ENCODE results near the gene SCGB2A2. TPM values are rescaled to one million over a fixed set of nuclear protein-coding genes. Genes with fewer than 3 reads are reported as not detected.

Gene SCGB2A2
- total RNA-seq, 1 experiment from 2014 or later, result not detected

GRCh38 chr11:62233730-62234129 is 36.2 kb upstream of the SCGB2A2 start:
- H3K36me3 ChIP-seq (ENCODE audit: low read depth), result no peaks in the 10 kb centered on the region
- intact Hi-C loops (cut with micrococcal nuclease; ENCODE audit: unreplicated experiment), result no loop called here
- no TSS peak for BruUV-seq (replicated peaks)
- DNase-seq, result no peak
- no peak overlapping the region for H3K4me2 ChIP-seq
- no peak for TF ChIP-seq EZH2 (IDR thresholded peaks at IDR 0.05; ENCODE audit: low read depth)
- TF ChIP-seq CTCF (conservative IDR thresholded peaks at IDR 0.05), result peak; percentile 29; the same call in 1 of the 2 replicates
- ChIA-PET POLR2A (ENCODE audit: unreplicated experiment) (no interaction called here), CTCF (interaction anchor here (0.6 kb wide), 1 partner anchor 108 kb away, joined by 11 read pairs; no protein-coding TSS in a partner anchor)
- H3F3A ChIP-seq (ENCODE audit: insufficient read depth, low read depth), result no peaks in the 10 kb centered on the region
- H3K79me2 ChIP-seq (ENCODE audit: low read depth), result no peaks in the 10 kb centered on the region
- H3K9me2 ChIP-seq (ENCODE audit: insufficient read depth), result no peaks in the 10 kb centered on the region
- H3K9me3 ChIP-seq (ENCODE audit: insufficient read depth, low read depth), result no peaks in the 10 kb centered on the region
- H3K4me3 ChIP-seq, result no peak overlapping the region
- H2AFZ ChIP-seq, result no peak overlapping the region
- no peak overlapping the region for H3K27ac ChIP-seq
- no peaks in the 10 kb centered on the region for H4K20me1 ChIP-seq (ENCODE audit: insufficient read depth)
- peaks cover 74% of the 10 kb centered on the region for H3K27me3 ChIP-seq (ENCODE audit: insufficient read depth, low read depth)
- no peaks in the 10 kb centered on the region for H3K4me1 ChIP-seq (replicated peaks; ENCODE audit: insufficient read depth)

- H3K9me3 ChIP-seq (ENCODE audit: insufficient read depth, low read depth), result no peaks in the 10 kb centered on the region
- H4K20me1 ChIP-seq (ENCODE audit: insufficient read depth), result no peaks in the 10 kb centered on the region
- no peak overlapping the region for H3K4me3 ChIP-seq
- H3K4me1 ChIP-seq (replicated peaks; ENCODE audit: insufficient read depth), result no peaks in the 10 kb centered on the region
- DNase-seq, result no peak
- H3K27ac ChIP-seq, result no peak overlapping the region
- intact Hi-C loops (cut with micrococcal nuclease; ENCODE audit: unreplicated experiment), result no loop called here
- H3F3A ChIP-seq (ENCODE audit: insufficient read depth, low read depth), result no peaks in the 10 kb centered on the region
- H3K79me2 ChIP-seq (ENCODE audit: low read depth), result no peaks in the 10 kb centered on the region
- H2AFZ ChIP-seq, result no peak overlapping the region
- no peaks in the 10 kb centered on the region for H3K9me2 ChIP-seq (ENCODE audit: insufficient read depth)
- no peak overlapping the region for H3K4me2 ChIP-seq
- no TSS peak for BruUV-seq (replicated peaks)
- no peaks in the 10 kb centered on the region for H3K36me3 ChIP-seq (ENCODE audit: low read depth)
- POLR2A ChIA-PET (ENCODE audit: unreplicated experiment), result no interaction called here
- H3K27me3 ChIP-seq (ENCODE audit: insufficient read depth, low read depth), result peaks cover 64% of the 10 kb centered on the region
- CTCF ChIA-PET, result no interaction called here
- TF ChIP-seq CTCF (conservative IDR thresholded peaks at IDR 0.05) (no peak), EZH2 (IDR thresholded peaks at IDR 0.05; ENCODE audit: low read depth) (no peak)
These were observed 33.8 kb upstream of the SCGB2A2 start for GRCh38 chr11:62236187-62236586.

- Histone ChIP-seq H3K4me2 (no peak overlapping the region), H3K79me2 (ENCODE audit: low read depth) (no peaks in the 10 kb centered on the region), H3K27ac (no peak overlapping the region), H3K9me2 (ENCODE audit: insufficient read depth) (no peaks in the 10 kb centered on the region), H4K20me1 (ENCODE audit: insufficient read depth) (no peaks in the 10 kb centered on the region), H3F3A (ENCODE audit: insufficient read depth, low read depth) (no peaks in the 10 kb centered on the region), H3K27me3 (ENCODE audit: insufficient read depth, low read depth) (peaks cover 52% of the 10 kb centered on the region), H3K9me3 (ENCODE audit: insufficient read depth, low read depth) (no peaks in the 10 kb centered on the region), H3K4me1 (replicated peaks; ENCODE audit: insufficient read depth) (no peaks in the 10 kb centered on the region), H3K36me3 (ENCODE audit: low read depth) (no peaks in the 10 kb centered on the region), H3K4me3 (no peak overlapping the region), H2AFZ (no peak overlapping the region)
- ChIA-PET CTCF (no interaction called here), POLR2A (ENCODE audit: unreplicated experiment) (no interaction called here)
- intact Hi-C loops (cut with micrococcal nuclease; ENCODE audit: unreplicated experiment), result no loop called here
- BruUV-seq (replicated peaks), result no TSS peak
- TF ChIP-seq EZH2 (IDR thresholded peaks at IDR 0.05; ENCODE audit: low read depth), result no peak
- no peak for TF ChIP-seq CTCF (conservative IDR thresholded peaks at IDR 0.05)
- no peak for DNase-seq
These were observed 32.5 kb upstream of the SCGB2A2 start for GRCh38 chr11:62237499-62237898.

All from PC-9 (cell line).